IMR-90 (cell line): ENCODE measurements around the gene IL17REL. TPM values are rescaled to one million over a fixed set of nuclear protein-coding genes. Genes with fewer than 3 reads are reported as not detected.

Experiments
- ATAC-seq: fragments of 200-7000 bp; cut with Tn5 transposase; 2 replicates; pipeline ENCODE4 v1.9.1; 2020; ENCODE audit warnings: low read depth, mild to moderate bottlenecking, moderate library complexity
- BruUV-seq: library from RNA; stranded (reverse); fragments of 400-500 nt; replicated peaks from 2 replicates; lab custom pipeline; 2021; lab: Mats Ljungman, UMichigan
- CTCF ChIA-PET: fragments of 300-600 bp; formaldehyde crosslinking; extraction: SDS; loops from one replicate; lab custom pipeline; 2021; ENCODE audit warnings: antibody characterized with exemption; lab: Yijun Ruan, JAX
- POLR2A ChIA-PET: fragments of 300-600 bp; sonication (Branson Sonifier 250); formaldehyde crosslinking; loops from one replicate; lab custom pipeline; 2022; ENCODE audit warnings: antibody characterized with exemption; ENCODE audit not compliant: unreplicated experiment; lab: Charles Lee
- DNase-seq: peaks from one replicate; pipeline ENCODE4 v3.0.0; 2013
- H2AFZ ChIP-seq: replicated peaks from 2 replicates; pipeline ENCODE3; 2013; ENCODE audit warnings: low read length, mild to moderate bottlenecking; ENCODE audit not compliant: poor library complexity
- H2AK5ac ChIP-seq: 2 replicates; pipeline ENCODE4 v1.6.1; 2013; ENCODE audit warnings: low read depth, low read length, inconsistent platforms
- H2AK9ac ChIP-seq: replicated peaks from 2 replicates; pipeline ENCODE3; 2013; ENCODE audit warnings: mild to moderate bottlenecking, low read depth, low read length, moderate library complexity; ENCODE audit not compliant: poor library complexity
- H2BK120ac ChIP-seq: 2 replicates; pipeline ENCODE4 v1.6.1; 2013; ENCODE audit warnings: low read depth, low read length, inconsistent platforms
- H2BK15ac ChIP-seq: 3 replicates; pipeline ENCODE4 v1.6.1; 2013; ENCODE audit warnings: low read depth, low read length, inconsistent platforms
- H2BK20ac ChIP-seq: 2 replicates; pipeline ENCODE4 v1.6.1; 2013; ENCODE audit warnings: low read depth, mild to moderate bottlenecking, inconsistent platforms, low read length, moderate library complexity
- H2BK5ac ChIP-seq: 2 replicates; pipeline ENCODE4 v1.6.1; 2013; ENCODE audit warnings: mild to moderate bottlenecking, low read depth, low read length, inconsistent platforms; ENCODE audit not compliant: poor library complexity, severe bottlenecking
- H3K14ac ChIP-seq: replicated peaks from 2 replicates; pipeline ENCODE4 v1.6.1; 2013; ENCODE audit warnings: low read depth, low read length, inconsistent platforms
- H3K18ac ChIP-seq: 2 replicates; pipeline ENCODE4 v1.6.1; 2013; ENCODE audit warnings: low read depth, low read length, control low read depth
- H3K23ac ChIP-seq: 2 replicates; pipeline ENCODE4 v1.6.1; 2013; ENCODE audit warnings: low read depth, low read length, inconsistent platforms
- H3K27ac ChIP-seq: 2 replicates; pipeline ENCODE4 v1.5.1; 2013; ENCODE audit warnings: mild to moderate bottlenecking, control low read depth, low read length; ENCODE audit not compliant: insufficient read depth
- H3K27me3 ChIP-seq: 2 replicates; pipeline ENCODE4 v1.6.1; 2013; ENCODE audit warnings: low read length; ENCODE audit not compliant: control insufficient read depth, insufficient read depth
- H3K36me3 ChIP-seq: 2 replicates; pipeline ENCODE4 v1.6.1; 2013; ENCODE audit warnings: low read length, mixed read lengths; ENCODE audit not compliant: control insufficient read depth, insufficient read depth
- H3K4ac ChIP-seq: 2 replicates; pipeline ENCODE4 v1.6.1; 2013; ENCODE audit warnings: low read depth, low read length, inconsistent platforms
- H3K4me1 ChIP-seq: 2 replicates; pipeline ENCODE4 v1.6.1; 2013; ENCODE audit warnings: low read length, mixed read lengths; ENCODE audit not compliant: control insufficient read depth, insufficient read depth
- H3K4me2 ChIP-seq: 2 replicates; pipeline ENCODE4 v1.6.1; 2013; ENCODE audit warnings: low read depth, mild to moderate bottlenecking, control low read depth, low read length, moderate library complexity
- H3K4me3 ChIP-seq: 2 replicates; pipeline ENCODE4 v1.5.1; 2013; ENCODE audit warnings: low read depth, mild to moderate bottlenecking, control low read depth, low read length, moderate library complexity; ENCODE audit not compliant: insufficient read depth
- H3K56ac ChIP-seq: 2 replicates; pipeline ENCODE4 v1.6.1; 2013; ENCODE audit warnings: low read length, inconsistent platforms; ENCODE audit not compliant: insufficient read depth; ENCODE audit errors: extremely low read depth
- H3K79me1 ChIP-seq, 2 experiments: 2 replicates each; pipeline ENCODE4 v1.6.1; 2013; ENCODE audit warnings: low read length in 2 of 2, inconsistent platforms in 1 of 2, low read depth in 1 of 2
- H3K9ac ChIP-seq: 2 replicates; pipeline ENCODE4 v1.6.1; 2013; ENCODE audit warnings: low read depth, low read length, control low read depth
- H3K9me1 ChIP-seq: 2 replicates; pipeline ENCODE4 v1.6.1; 2013; ENCODE audit warnings: low read length, inconsistent platforms; ENCODE audit not compliant: insufficient read depth
- H3K9me3 ChIP-seq: 2 replicates; pipeline ENCODE4 v1.6.1; 2013; ENCODE audit warnings: low read length; ENCODE audit not compliant: control insufficient read depth, insufficient read depth
- H4K20me1 ChIP-seq: 2 replicates; pipeline ENCODE4 v1.6.1; 2013; ENCODE audit warnings: low read length, inconsistent platforms; ENCODE audit not compliant: insufficient read depth
- H4K5ac ChIP-seq: 2 replicates; pipeline ENCODE4 v1.6.1; 2013; ENCODE audit warnings: mild to moderate bottlenecking, low read depth, low read length, control low read depth
- H4K8ac ChIP-seq, 2 experiments: 2 replicates each; pipeline ENCODE4 v1.6.1; 2013; ENCODE audit warnings: low read depth in 2 of 2, low read length in 2 of 2, control low read depth in 1 of 2, inconsistent platforms in 1 of 2
- H4K91ac ChIP-seq: 2 replicates; pipeline ENCODE4 v1.6.1; 2013; ENCODE audit warnings: low read depth, low read length, inconsistent platforms; ENCODE audit not compliant: insufficient read depth
- BHLHE40 ChIP-seq: fragments of 150-350 bp; IDR thresholded peaks from 2 replicates; pipeline ENCODE4 v1.6.1; 2016; ENCODE audit warnings: mild to moderate bottlenecking, low read depth, low read length
- CEBPB ChIP-seq: IDR thresholded peaks from 2 replicates; pipeline ENCODE4 v1.6.1; 2012; ENCODE audit warnings: low read depth, low read length, improper control_type of control experiment
- CHD1 ChIP-seq: IDR thresholded peaks from 2 replicates; pipeline ENCODE4 v1.6.1; 2012; ENCODE audit warnings: low read depth, low read length, improper control_type of control experiment
- FOS ChIP-seq: fragments of 150-350 bp; IDR thresholded peaks from 2 replicates; pipeline ENCODE4 v1.6.1; 2016; ENCODE audit warnings: low read depth, low read length
- MAFK ChIP-seq: IDR thresholded peaks from 2 replicates; pipeline ENCODE4 v1.6.1; 2012; ENCODE audit warnings: low read depth, low read length, improper control_type of control experiment
- MAZ ChIP-seq: IDR thresholded peaks from 2 replicates; pipeline ENCODE4 v1.6.1; 2012; ENCODE audit warnings: low read depth, mild to moderate bottlenecking, low read length, improper control_type of control experiment, moderate library complexity, borderline replicate concordance
- MXI1 ChIP-seq: IDR thresholded peaks from 2 replicates; pipeline ENCODE4 v1.6.1; 2012; ENCODE audit warnings: low read depth, mild to moderate bottlenecking, low read length, moderate library complexity, borderline replicate concordance
- NFE2L2 ChIP-seq: fragments of 150-350 bp; IDR thresholded peaks from 2 replicates; pipeline ENCODE4 v1.6.1; 2016; ENCODE audit warnings: low read depth, mild to moderate bottlenecking, low read length
- POLR2A ChIP-seq: IDR thresholded peaks from 2 replicates; pipeline ENCODE4 v1.6.1; 2012; ENCODE audit warnings: mild to moderate bottlenecking, low read depth, low read length
- RAD21 ChIP-seq: IDR thresholded peaks from 2 replicates; pipeline ENCODE4 v1.6.1; 2012; ENCODE audit warnings: low read length, improper control_type of control experiment
- RCOR1 ChIP-seq: IDR thresholded peaks from 2 replicates; pipeline ENCODE4 v1.6.1; 2012; ENCODE audit warnings: mild to moderate bottlenecking, low read length, improper control_type of control experiment; ENCODE audit not compliant: insufficient replicate concordance
- RFX5 ChIP-seq: IDR thresholded peaks from 2 replicates; pipeline ENCODE4 v1.8.0; 2012; ENCODE audit warnings: low read depth, mild to moderate bottlenecking, low read length, moderate library complexity
- SMC3 ChIP-seq: fragments of 150-350 bp; IDR thresholded peaks from 2 replicates; pipeline ENCODE4 v1.6.1; 2016; ENCODE audit warnings: low read depth, mild to moderate bottlenecking, antibody characterized with exemption, low read length, moderate library complexity
- WGBS, 2 experiments: methylation state at CpG; one replicate each; pipeline versions ENCODE4 v1.1.5 to v1.1.7; 2013; ENCODE audit warnings: missing lambda C conversion rate in 2 of 2; ENCODE audit not compliant: insufficient read length in 1 of 2; ENCODE audit errors: extremely low coverage in 2 of 2; 5-methylcytosine and 5-hydroxymethylcytosine counted together
- dilution Hi-C: fragments of 300-500 bp; cut with HindIII; formaldehyde crosslinking; loops from one replicate; pipeline ENCODE4 v1.14.3; 2018; ENCODE audit warnings: low sequenced_read_pairs; ENCODE audit not compliant: unreplicated experiment
- in situ Hi-C: fragments of 300-500 bp; cut with MboI; formaldehyde crosslinking; loops from 3 replicates; pipeline ENCODE4 v1.14.3; 2019; ENCODE audit warnings: low sequenced_read_pairs, inconsistent platforms, mixed read lengths
- intact Hi-C: fragments of 100-400 bp; cut with micrococcal nuclease; formaldehyde crosslinking; loops from 2 replicates; pipeline ENCODE4 v1.10.0; 2022
- polyA plus RNA-seq, 3 experiments: library from polyadenylated mRNA; depleted of rRNA; stranded (reverse); fragments of >200 nt; gene quantifications; 2 replicates each; pipeline ENCODE4 v1.2.3, GENCODE V29; 2012; ENCODE audit warnings: low replicate concordance in 1 of 3
- total RNA-seq: library from RNA; depleted of rRNA; stranded (reverse); fragments of >200 nt; gene quantifications from 2 replicates; pipeline ENCODE4 v1.2.3, GENCODE V29; 2012
- TF ChIP-seq, protein P1 (sequence below): fragments of 150-350 bp; IDR thresholded peaks from 2 replicates; pipeline ENCODE4 v1.6.1; 2017; ENCODE audit warnings: mild to moderate bottlenecking, antibody characterized with exemption, low read length, low read depth
- TF ChIP-seq, protein P2 (sequence below): conservative IDR thresholded peaks from 2 replicates; pipeline ENCODE4 v1.5.1; 2012; ENCODE audit warnings: mild to moderate bottlenecking, low read depth, low read length, improper control_type of control experiment
- TF ChIP-seq, protein P3 (sequence below): fragments of 150-350 bp; IDR thresholded peaks from 2 replicates; pipeline ENCODE4 v1.6.1; 2016; ENCODE audit warnings: low read depth, mild to moderate bottlenecking, low read length, moderate library complexity, borderline replicate concordance

IL17REL gene
- total and polyA plus RNA-seq, 2 of the 4 experiments (the other 2 are of a cell fraction), result not detected

DNA sequence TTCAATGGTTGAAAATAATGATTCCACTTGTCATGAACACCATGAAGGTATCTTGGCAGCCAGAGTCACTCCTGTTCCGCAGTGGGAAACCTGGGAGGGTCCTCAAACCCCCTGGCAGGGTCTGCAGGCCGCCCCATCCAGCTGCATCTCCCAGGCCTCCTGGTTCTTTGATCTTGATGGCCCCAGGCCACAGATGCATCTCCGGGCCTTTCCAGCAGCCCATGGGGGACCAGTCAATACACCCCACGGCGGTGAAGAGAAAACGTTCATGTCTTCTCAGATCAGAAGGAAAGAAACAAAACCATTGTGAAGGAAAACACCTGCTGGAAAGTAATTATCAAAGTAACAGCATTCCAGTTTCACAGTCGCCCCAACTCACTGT is 47.3 kb upstream of the IL17REL start:
- Histone ChIP-seq H4K20me1 (no peaks in the 10 kb centered on the region), H3K4me2 (no peak overlapping the region), H4K5ac (no peak overlapping the region; the same call in 1 of the 2 replicates), H4K91ac (no peak overlapping the region), H2BK120ac (no peak overlapping the region), H3K18ac (no peak overlapping the region), H4K8ac (no peak overlapping the region), H3K56ac (no peak overlapping the region), H3K14ac (no peak overlapping the region), H2AK5ac (no peak overlapping the region), H3K9ac (no peak overlapping the region), H3K79me1 (no peaks in the 10 kb centered on the region), H3K4ac (no peak overlapping the region), H3K9me3 (no peaks in the 10 kb centered on the region), H3K4me1 (peaks cover 6% of the 10 kb centered on the region; the same call in 1 of the 2 replicates), H3K27ac (no peak overlapping the region), H2BK5ac (no peak overlapping the region), H2AFZ (no peak overlapping the region), H3K4me3 (no peak overlapping the region), H2BK15ac (no peak overlapping the region), H3K23ac (no peak overlapping the region), H3K9me1 (no peaks in the 10 kb centered on the region), H3K36me3 (no peaks in the 10 kb centered on the region), H2BK20ac (no peak overlapping the region), H3K27me3 (peaks cover 46% of the 10 kb centered on the region), H2AK9ac (no peak overlapping the region)
- in situ Hi-C loops, result no loop called here
- no peak for TF ChIP-seq NFE2L2
- no peak for TF ChIP-seq BHLHE40
- no peak for TF ChIP-seq CEBPB
- no peak for TF ChIP-seq MAZ
- TF ChIP-seq, protein P1, sequence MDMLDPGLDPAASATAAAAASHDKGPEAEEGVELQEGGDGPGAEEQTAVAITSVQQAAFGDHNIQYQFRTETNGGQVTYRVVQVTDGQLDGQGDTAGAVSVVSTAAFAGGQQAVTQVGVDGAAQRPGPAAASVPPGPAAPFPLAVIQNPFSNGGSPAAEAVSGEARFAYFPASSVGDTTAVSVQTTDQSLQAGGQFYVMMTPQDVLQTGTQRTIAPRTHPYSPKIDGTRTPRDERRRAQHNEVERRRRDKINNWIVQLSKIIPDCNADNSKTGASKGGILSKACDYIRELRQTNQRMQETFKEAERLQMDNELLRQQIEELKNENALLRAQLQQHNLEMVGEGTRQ, result no peak
- no peak for TF ChIP-seq FOS
- no peak for TF ChIP-seq SMC3
- TF ChIP-seq MAFK, result no peak
- no peak for TF ChIP-seq MXI1
- no peak for TF ChIP-seq RAD21
- TF ChIP-seq, protein P2, sequence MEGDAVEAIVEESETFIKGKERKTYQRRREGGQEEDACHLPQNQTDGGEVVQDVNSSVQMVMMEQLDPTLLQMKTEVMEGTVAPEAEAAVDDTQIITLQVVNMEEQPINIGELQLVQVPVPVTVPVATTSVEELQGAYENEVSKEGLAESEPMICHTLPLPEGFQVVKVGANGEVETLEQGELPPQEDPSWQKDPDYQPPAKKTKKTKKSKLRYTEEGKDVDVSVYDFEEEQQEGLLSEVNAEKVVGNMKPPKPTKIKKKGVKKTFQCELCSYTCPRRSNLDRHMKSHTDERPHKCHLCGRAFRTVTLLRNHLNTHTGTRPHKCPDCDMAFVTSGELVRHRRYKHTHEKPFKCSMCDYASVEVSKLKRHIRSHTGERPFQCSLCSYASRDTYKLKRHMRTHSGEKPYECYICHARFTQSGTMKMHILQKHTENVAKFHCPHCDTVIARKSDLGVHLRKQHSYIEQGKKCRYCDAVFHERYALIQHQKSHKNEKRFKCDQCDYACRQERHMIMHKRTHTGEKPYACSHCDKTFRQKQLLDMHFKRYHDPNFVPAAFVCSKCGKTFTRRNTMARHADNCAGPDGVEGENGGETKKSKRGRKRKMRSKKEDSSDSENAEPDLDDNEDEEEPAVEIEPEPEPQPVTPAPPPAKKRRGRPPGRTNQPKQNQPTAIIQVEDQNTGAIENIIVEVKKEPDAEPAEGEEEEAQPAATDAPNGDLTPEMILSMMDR, result no peak
- TF ChIP-seq CHD1, result no peak
- TF ChIP-seq RCOR1, result no peak
- TF ChIP-seq POLR2A, result no peak
- TF ChIP-seq, protein P3, sequence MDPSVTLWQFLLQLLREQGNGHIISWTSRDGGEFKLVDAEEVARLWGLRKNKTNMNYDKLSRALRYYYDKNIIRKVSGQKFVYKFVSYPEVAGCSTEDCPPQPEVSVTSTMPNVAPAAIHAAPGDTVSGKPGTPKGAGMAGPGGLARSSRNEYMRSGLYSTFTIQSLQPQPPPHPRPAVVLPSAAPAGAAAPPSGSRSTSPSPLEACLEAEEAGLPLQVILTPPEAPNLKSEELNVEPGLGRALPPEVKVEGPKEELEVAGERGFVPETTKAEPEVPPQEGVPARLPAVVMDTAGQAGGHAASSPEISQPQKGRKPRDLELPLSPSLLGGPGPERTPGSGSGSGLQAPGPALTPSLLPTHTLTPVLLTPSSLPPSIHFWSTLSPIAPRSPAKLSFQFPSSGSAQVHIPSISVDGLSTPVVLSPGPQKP, result no peak
- TF ChIP-seq RFX5, result no peak
- ATAC-seq (no peak), DNase-seq (no peak)
- dilution Hi-C loops, result no loop called here
- 65% methylated on average over 2 of the region's 7 CpGs; no CpG with 5 or more reads in 1 of the 2 experiments for WGBS, 2 experiments
- no TSS peak for BruUV-seq
- ChIA-PET POLR2A (no interaction called here), CTCF (no interaction called here)
- intact Hi-C loops, result no loop called here
